HG03442 (cell line): ENCODE results near the gene P2RY8.
"Not testable (repeated sequence)": the region's sequence is repeated elsewhere in the genome, so short reads cannot be mapped to it uniquely, and the experiment has no call there.

ENCODE experiments used
- ATAC-seq: cut with Tn5 transposase; IDR thresholded peaks from one replicate; pipeline ENCODE4 v1.9.1; 2021; ENCODE audit warnings: mild to moderate bottlenecking, moderate library complexity; ENCODE audit not compliant: unreplicated experiment

Gene P2RY8

GRCh38 chrX:1447969-1448572 is 88.9 kb downstream of the P2RY8 start:
- ATAC-seq, result not testable (repeated sequence)

- ATAC-seq, result not testable (repeated sequence)
These were observed 89.7 kb downstream of the P2RY8 start for GRCh38 chrX:1446984-1447968.

GRCh38 chrX:1444561-1445500 is 92.2 kb downstream of the P2RY8 start:
- no peak for ATAC-seq

GRCh38 chrX:1443496-1444075 is 93.4 kb downstream of the P2RY8 start:
- ATAC-seq, result no peak

GRCh38 chrX:1442724-1443367 is 94.1 kb downstream of the P2RY8 start:
- no peak for ATAC-seq

- ATAC-seq, result no peak
These were observed 94.8 kb downstream of the P2RY8 start for GRCh38 chrX:1442016-1442665.

GRCh38 chrX:1440506-1440905 is 96.5 kb downstream of the P2RY8 start:
- ATAC-seq, result no peak

- no peak for ATAC-seq
These were observed 101.6 kb downstream of the P2RY8 start for GRCh38 chrX:1435241-1435895.

- ATAC-seq, result no peak
These were observed 102.1 kb downstream of the P2RY8 start for GRCh38 chrX:1434871-1435240.

GRCh38 chrX:1433646-1434357 is 103.2 kb downstream of the P2RY8 start:
- no peak for ATAC-seq

- no peak for ATAC-seq
These were observed 106.5 kb downstream of the P2RY8 start for GRCh38 chrX:1430451-1430850.

GRCh38 chrX:1427756-1428155 is 109.2 kb downstream of the P2RY8 start:
- ATAC-seq, result no peak

GRCh38 chrX:1426321-1426720 is 110.7 kb downstream of the P2RY8 start:
- not testable (repeated sequence) for ATAC-seq

- no peak for ATAC-seq
These were observed 111.6 kb downstream of the P2RY8 start for GRCh38 chrX:1425381-1425780.

- no peak for ATAC-seq
These were observed 112.7 kb downstream of the P2RY8 start for GRCh38 chrX:1424147-1424851.

GRCh38 chrX:1423215-1423614 is 113.8 kb downstream of the P2RY8 start:
- ATAC-seq, result no peak

- ATAC-seq, result no peak
These were observed 114.9 kb downstream of the P2RY8 start for GRCh38 chrX:1422135-1422465.
